NCI-H748 (cell line): ENCODE measurements around the gene PEMT.

ENCODE experiments used
- DNase-seq: peaks from one replicate; lab custom pipeline; 2025; ENCODE audit not compliant: unreplicated experiment; lab: John Stamatoyannopoulos, UW

The PEMT gene

DNA sequence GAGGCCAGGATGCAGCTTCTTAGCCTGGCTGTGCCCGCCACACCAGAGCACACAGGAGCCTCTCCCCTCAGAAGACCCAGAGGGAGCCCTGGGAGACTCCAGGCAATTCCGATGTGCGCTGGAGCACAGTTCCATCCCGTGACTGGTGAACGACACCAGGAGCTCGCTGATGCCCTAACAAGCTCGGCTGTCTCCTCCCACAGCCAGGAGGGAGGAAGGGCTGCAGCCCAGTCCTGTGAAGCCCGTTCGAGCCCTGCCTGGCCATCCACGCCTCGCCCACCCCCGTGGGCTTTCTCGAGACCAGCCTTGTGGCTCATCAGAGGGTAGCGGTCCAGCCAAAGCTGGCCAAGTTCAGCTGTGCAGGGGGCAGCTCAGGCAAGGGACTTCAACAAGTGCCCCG is 73.5 kb downstream of the PEMT start:
- no peak for DNase-seq

GRCh38 chr17:17516941-17517720 is 74.4 kb downstream of the PEMT start:
- peak; percentile 42 for DNase-seq

- peak; percentile 47 for DNase-seq
Observed at GRCh38 chr17:17515934-17516930, 75.3 kb downstream of the PEMT start.

DNA sequence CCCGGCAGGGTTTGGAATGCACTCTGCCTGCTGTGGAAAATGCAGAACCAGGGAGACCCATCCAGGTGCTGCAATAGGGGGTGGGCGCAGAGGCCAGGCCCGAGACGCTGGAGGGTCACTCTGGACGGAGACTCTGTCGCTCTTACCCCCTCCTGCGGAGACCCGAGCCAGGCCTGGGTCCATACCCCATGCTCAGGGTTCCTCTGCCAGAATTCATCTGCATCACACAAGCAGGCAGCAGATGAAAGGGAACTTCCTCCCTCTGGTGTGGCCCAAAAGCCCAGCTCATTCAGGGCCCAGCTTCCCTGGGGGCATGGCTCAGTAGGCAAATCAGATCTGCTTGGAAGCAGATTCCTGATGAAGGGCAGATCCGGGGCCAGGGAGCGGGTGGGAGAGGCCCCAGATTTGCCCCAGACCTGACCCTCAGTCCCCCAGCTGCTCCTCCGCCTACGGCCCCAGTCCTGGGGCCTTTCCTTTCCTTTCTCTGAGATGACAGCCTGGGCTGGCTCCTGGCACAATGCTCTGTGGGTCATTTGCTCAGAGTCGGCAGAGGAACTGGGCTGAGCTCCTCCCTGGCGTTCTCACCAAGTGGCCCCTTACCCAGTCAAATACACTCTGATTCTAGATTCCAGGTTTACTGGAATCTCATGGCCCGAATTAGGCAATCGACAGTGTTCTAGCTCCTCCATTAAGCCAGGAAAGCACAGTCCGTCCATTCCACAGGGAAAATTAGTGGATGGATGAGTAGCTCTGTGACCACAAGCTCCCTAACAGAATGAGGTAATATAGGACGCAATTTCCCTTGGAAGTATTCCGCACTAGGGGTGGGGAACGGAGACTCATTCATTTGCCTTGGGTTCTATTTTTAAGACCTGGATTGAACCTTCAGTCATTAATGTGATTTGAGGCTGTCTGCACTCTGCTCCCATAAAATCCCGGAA is 76.2 kb downstream of the PEMT start:
- DNase-seq: no peak

- no peak for DNase-seq
Observed at GRCh38 chr17:17514361-17514992, 77.0 kb downstream of the PEMT start.

GRCh38 chr17:17513626-17514025 is 77.9 kb downstream of the PEMT start:
- no peak for DNase-seq

GRCh38 chr17:17512866-17513265 is 78.6 kb downstream of the PEMT start:
- DNase-seq: no peak

DNA sequence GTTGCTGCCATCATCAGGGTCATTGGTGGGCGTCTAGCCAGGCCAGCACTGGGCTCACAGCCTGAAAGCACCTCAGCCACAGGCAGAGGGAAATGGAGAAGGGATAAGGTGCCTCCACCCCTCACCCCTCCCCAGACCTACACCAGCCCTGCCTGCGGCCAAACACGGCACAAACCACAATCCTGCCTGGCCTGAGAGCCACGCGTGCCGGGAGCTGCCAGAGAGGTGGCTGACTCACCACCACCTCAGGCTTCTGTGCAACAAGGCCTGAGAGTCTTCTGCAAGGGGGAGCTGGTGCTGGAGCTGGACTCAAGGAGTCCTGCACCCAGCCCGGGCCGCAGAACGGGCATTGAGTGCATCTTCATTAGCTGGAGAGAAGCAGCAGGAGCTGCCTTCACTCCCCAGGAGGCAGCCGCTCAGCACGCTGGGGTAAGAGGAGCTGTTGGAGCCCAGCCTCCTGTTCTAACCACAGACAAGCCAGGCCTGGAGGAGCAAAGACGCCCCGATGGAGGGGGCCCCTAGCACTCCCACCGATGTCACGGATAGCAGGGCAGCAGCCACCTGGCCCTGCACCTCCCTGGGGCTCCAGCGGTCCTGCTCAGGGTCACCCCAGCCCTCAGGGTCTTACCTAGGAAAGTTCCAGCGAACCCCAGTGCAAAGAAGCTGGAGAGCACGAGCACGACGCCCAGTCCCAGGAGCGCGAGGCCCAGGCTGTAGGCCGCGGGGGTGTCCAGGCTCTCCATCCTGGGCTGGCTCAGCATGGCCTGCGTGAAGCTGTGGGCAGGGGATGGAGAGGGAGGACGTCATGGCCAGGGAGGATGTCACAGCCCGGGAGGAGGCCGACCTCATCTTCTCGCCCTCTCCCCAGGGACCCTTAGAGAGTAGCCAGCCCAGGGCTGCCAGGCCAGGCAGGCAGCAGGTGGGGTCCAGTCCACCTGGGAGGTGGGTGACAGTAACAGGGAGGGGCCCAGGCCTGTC is 79.3 kb downstream of the PEMT start:
- no peak for DNase-seq

- no peak for DNase-seq
Observed at GRCh38 chr17:17511293-17511741, 80.2 kb downstream of the PEMT start.

DNA sequence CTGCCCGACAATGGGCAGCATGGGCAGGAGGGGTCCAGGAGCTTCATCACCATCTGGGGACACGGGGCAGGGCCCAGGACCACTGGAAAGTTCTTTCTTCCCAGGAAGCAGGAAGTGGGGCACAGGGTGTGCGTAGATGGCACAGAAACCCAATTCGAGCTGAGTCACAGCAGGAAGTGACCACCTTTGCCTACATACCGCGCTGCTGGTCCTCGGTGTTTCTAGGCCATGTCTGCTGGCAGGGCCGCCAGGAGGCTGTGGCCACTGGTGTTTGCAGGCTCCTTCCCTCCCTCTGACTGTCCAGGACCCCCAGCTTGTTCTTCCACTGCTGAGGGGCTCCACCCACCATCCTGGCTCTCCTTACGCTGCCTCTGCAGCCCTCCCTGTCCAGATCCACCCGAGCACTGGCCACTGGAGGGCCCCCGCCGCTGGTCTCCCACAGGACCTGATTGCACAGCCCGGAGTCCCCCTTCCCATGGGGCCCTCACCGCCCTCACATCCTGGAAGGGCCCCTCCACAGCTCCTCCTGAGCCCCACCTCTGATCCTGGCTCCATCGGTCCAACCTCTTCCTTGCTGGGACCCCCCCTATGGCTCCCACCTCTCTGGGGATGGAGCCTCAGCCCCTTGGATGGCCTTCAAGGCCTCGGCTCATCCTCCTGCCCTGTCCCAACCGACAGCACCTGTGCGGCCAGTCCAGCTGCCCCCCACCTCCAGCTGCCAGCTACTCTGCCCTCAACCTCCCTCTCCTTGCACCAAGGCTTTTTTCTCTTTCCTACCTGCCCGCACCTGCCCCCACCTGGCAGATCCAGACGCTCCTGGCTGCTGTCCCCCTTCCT is 80.8 kb downstream of the PEMT start:
- DNase-seq: no peak

GRCh38 chr17:17509601-17510425 is 81.7 kb downstream of the PEMT start:
- DNase-seq: no peak

DNA sequence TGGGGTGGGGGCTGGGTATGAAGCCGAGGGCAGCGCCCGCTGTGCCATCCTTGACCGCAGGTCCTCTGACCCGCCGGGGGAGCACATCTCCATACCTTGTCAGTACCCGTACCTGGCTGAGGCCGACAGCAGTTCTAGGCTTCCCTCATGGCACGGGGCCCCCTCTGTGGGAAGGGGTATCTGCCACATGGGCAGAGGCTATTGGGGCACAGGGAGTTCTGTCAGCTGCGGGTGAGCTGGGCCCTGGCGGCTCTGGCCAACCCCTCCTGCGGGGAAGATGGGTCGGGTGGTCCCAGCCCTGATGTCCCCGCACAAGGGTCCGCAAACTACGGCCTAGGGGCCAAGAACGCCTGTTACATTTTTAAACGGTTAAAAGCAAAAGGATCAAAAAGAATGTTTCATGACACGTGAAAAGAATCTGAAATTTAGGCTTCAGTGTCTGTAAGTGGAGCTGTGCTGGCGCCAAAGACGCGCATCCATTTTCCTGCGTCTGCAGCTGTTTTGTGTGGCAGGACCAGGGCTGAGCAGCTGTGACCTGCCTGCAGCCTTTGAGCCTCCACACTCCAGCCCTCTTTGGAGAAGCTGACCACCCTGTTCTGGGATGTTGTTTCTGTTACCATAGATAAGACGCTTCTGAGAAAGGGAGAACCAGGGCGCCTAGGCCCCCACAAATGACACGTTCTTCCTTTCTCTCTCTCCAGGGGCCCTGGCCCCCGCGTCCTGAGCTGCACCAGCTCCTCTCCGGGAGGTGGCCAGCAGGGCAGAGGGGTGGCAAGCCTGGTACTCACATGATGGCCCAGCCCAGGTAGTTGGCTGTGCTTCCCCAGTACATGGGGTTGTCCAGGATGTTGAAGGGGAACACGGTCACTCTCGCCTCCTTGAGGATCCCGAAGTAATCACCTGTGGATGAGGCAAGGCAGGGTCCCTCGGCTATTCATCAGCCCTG is 82.6 kb downstream of the PEMT start:
- DNase-seq: no peak

- no peak for DNase-seq
Observed at GRCh38 chr17:17508019-17508535, 83.4 kb downstream of the PEMT start.

GRCh38 chr17:17507465-17508011 is 84.0 kb downstream of the PEMT start:
- no peak for DNase-seq

DNA sequence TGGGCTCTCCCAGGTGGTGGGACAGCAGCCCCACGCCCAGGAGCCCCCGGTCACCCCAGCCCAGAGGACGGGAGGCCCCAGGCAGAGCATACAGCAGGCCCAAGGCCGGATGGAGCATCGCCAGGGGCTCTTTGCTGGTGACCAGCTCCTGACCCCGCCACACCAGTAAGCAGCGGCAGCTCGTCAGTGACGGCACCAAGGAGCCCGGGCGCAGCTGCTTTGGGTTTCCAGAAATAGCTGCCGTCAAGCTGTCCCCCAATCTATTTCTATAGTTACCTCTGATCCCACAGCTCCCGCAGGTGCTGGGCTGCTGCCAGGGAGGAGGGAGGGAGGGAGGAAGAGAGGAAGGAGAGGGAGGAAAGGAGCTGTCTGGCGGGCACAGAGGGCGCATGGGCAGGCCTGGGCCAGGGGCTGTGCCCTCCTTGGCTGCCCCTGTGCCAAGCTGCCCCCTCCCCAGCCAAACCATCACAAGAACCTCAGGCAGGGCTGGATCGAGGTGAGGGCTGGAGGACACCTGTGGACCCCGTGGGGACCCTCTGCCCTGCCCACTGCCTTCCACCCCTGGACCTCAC is 84.5 kb downstream of the PEMT start:
- no peak for DNase-seq
